Smooth muscle cell (in vitro differentiated cells): Measurements from ENCODE around the gene TMEM30A. TPM values are rescaled to one million over a fixed set of nuclear protein-coding genes. Genes with fewer than 3 reads are reported as not detected.

ENCODE experiments used
- DNase-seq: peaks from one replicate; lab custom pipeline; 2025; ENCODE audit not compliant: unreplicated experiment; lab: John Stamatoyannopoulos, UW
- H2AFZ ChIP-seq: fragments of 200-600 bp; sonication (generic); 2 replicates; pipeline ENCODE4 v1.6.0; 2016; ENCODE audit warnings: antibody characterized with exemption, low read depth, mild to moderate bottlenecking
- H3F3A ChIP-seq: fragments of 200-600 bp; sonication (generic); 2 replicates; pipeline ENCODE4 v1.6.0; 2017; ENCODE audit warnings: antibody characterized with exemption, low read depth
- H3K27ac ChIP-seq: fragments of 200-600 bp; sonication (generic); 2 replicates; pipeline ENCODE4 v1.5.1; 2016; ENCODE audit warnings: low read depth, mild to moderate bottlenecking
- H3K27me3 ChIP-seq: fragments of 200-600 bp; sonication (generic); 2 replicates; pipeline ENCODE4 v1.6.1; 2016; ENCODE audit warnings: low read depth, mild to moderate bottlenecking
- H3K36me3 ChIP-seq: fragments of 200-600 bp; sonication (generic); 2 replicates; pipeline ENCODE4 v1.5.1; 2016; ENCODE audit warnings: low read depth
- H3K4me1 ChIP-seq: fragments of 200-600 bp; sonication (generic); 2 replicates; pipeline ENCODE4 v1.5.1; 2016; ENCODE audit warnings: low read depth
- H3K4me2 ChIP-seq: fragments of 200-600 bp; sonication (generic); 2 replicates; pipeline ENCODE4 v1.6.0; 2016; ENCODE audit warnings: mild to moderate bottlenecking
- H3K4me3 ChIP-seq: fragments of 200-600 bp; sonication (generic); 2 replicates; pipeline ENCODE4 v1.5.1; 2016; ENCODE audit warnings: mild to moderate bottlenecking
- H3K79me2 ChIP-seq: fragments of 200-600 bp; sonication (generic); 2 replicates; pipeline ENCODE4 v1.6.0; 2016; ENCODE audit warnings: low read depth, mild to moderate bottlenecking
- H3K9ac ChIP-seq: fragments of 200-600 bp; sonication (generic); 2 replicates; pipeline ENCODE4 v1.6.0; 2016; ENCODE audit warnings: low read depth
- H3K9me3 ChIP-seq: fragments of 200-600 bp; sonication (generic); replicated peaks from 2 replicates; pipeline ENCODE4 v1.5.1; 2016; ENCODE audit warnings: low read depth
- H4K20me1 ChIP-seq: fragments of 200-600 bp; sonication (generic); 2 replicates; pipeline ENCODE4 v1.6.0; 2016; ENCODE audit warnings: low read depth
- WGBS: methylation state at CpG from one replicate; pipeline ENCODE4 v1.1.7; 2016; ENCODE audit warnings: low lambda C conversion rate; 5-methylcytosine and 5-hydroxymethylcytosine counted together
- polyA plus RNA-seq: library from polyadenylated mRNA; unstranded; fragments of >200 nt; fragmentation: Nextera tagmentation; extraction: Ambion mirVana; gene quantifications from 2 replicates; pipeline ENCODE4 v1.2.1, GENCODE V29; 2016
- total RNA-seq: library from RNA; depleted of rRNA; stranded (reverse); fragments of >200 nt; gene quantifications from 2 replicates; pipeline ENCODE4 v1.2.3, GENCODE V29; 2014
- TF ChIP-seq, protein P1 (sequence below): fragments of 200-600 bp; sonication (generic); IDR thresholded peaks from 2 replicates; pipeline ENCODE4 v1.5.1; 2017; ENCODE audit warnings: borderline replicate concordance, mild to moderate bottlenecking, antibody characterized with exemption; ENCODE audit not compliant: insufficient read depth, poor library complexity, severe bottlenecking

TMEM30A gene
- total and polyA plus RNA-seq, 2 experiments from 2014 or later = 110 to 230 TPM

DNA sequence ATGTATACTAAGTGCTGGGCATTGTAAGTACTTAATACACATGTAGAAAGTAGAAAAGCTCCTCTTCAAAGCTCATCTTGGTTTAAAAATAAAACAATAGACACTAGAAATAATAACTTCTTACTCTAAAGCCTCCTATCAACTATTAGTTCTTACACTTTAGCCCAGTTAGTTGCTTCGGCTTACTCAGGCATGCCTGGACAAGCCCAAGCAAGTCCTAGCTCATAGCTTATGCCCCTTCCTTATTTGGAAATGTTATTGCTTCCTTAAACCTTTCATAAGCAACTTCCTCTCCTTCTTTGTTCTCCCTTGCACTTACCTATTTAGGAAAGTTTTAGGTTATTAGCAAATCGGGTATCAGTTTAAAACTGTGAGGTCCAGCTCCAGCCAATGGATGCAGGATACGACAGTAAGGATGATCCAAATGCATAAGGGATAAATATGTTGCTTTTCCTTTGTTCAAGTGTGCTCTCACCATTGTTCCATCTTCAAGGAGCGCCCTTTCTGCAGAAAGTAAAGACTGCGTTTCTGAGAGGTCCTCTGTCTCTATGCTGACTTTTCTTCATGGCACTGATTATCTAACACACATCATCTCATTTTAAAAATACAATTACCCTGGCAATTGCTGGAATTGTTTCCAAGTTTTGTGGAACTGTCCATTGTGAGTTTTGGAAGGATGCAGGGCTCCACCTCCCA lies 12.3 kb downstream of the TMEM30A start:
- 81% methylated on average over 5 of the region's 5 CpGs for WGBS
- Histone ChIP-seq H3K27ac (peak overlapping the region; percentile 99), H4K20me1 (peaks cover 3% of the 10 kb centered on the region), H3K4me1 (peaks cover 49% of the 10 kb centered on the region), H3K4me3 (no peak overlapping the region), H3K27me3 (no peaks in the 10 kb centered on the region), H3K79me2 (peaks cover 91% of the 10 kb centered on the region), H3K4me2 (peak overlapping the region; percentile 69), H3K36me3 (peaks cover 4% of the 10 kb centered on the region), H3K9me3 (no peaks in the 10 kb centered on the region), H3F3A (peaks cover 32% of the 10 kb centered on the region), H3K9ac (peak overlapping the region; percentile 95), H2AFZ (no peak overlapping the region)
- no peak for DNase-seq
- TF ChIP-seq, protein P1, sequence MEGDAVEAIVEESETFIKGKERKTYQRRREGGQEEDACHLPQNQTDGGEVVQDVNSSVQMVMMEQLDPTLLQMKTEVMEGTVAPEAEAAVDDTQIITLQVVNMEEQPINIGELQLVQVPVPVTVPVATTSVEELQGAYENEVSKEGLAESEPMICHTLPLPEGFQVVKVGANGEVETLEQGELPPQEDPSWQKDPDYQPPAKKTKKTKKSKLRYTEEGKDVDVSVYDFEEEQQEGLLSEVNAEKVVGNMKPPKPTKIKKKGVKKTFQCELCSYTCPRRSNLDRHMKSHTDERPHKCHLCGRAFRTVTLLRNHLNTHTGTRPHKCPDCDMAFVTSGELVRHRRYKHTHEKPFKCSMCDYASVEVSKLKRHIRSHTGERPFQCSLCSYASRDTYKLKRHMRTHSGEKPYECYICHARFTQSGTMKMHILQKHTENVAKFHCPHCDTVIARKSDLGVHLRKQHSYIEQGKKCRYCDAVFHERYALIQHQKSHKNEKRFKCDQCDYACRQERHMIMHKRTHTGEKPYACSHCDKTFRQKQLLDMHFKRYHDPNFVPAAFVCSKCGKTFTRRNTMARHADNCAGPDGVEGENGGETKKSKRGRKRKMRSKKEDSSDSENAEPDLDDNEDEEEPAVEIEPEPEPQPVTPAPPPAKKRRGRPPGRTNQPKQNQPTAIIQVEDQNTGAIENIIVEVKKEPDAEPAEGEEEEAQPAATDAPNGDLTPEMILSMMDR = no peak

DNA sequence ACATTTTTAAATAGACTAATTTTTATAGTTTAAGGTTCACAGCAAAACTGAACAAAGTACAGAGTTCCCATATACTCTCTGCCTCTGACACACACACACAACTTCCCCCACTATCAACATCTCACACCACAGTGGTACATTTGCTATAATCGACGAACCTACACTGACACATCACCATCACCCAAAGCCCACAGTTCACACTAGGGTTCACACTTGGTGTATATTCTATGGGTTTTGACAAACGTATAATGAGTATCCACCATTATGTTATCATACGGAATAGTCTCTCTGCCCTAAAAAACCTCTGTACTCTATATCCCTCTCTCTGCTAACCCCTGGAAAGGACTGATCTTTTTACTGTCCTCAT lies 15.6 kb downstream of the TMEM30A start:
- Histone ChIP-seq H3K4me1 (peaks cover 41% of the 10 kb centered on the region), H4K20me1 (peaks cover 34% of the 10 kb centered on the region), H3K27ac (peak overlapping the region; percentile 11), H3K9me3 (no peaks in the 10 kb centered on the region), H3F3A (peaks cover 15% of the 10 kb centered on the region), H3K4me3 (no peak overlapping the region), H3K4me2 (no peak overlapping the region), H2AFZ (no peak overlapping the region), H3K79me2 (peaks cover 97% of the 10 kb centered on the region), H3K9ac (no peak overlapping the region), H3K36me3 (peaks cover 4% of the 10 kb centered on the region), H3K27me3 (no peaks in the 10 kb centered on the region)
- no peak for DNase-seq
- 96% methylated on average over 4 of the region's 4 CpGs for WGBS
- TF ChIP-seq, protein P1 = no peak

DNA sequence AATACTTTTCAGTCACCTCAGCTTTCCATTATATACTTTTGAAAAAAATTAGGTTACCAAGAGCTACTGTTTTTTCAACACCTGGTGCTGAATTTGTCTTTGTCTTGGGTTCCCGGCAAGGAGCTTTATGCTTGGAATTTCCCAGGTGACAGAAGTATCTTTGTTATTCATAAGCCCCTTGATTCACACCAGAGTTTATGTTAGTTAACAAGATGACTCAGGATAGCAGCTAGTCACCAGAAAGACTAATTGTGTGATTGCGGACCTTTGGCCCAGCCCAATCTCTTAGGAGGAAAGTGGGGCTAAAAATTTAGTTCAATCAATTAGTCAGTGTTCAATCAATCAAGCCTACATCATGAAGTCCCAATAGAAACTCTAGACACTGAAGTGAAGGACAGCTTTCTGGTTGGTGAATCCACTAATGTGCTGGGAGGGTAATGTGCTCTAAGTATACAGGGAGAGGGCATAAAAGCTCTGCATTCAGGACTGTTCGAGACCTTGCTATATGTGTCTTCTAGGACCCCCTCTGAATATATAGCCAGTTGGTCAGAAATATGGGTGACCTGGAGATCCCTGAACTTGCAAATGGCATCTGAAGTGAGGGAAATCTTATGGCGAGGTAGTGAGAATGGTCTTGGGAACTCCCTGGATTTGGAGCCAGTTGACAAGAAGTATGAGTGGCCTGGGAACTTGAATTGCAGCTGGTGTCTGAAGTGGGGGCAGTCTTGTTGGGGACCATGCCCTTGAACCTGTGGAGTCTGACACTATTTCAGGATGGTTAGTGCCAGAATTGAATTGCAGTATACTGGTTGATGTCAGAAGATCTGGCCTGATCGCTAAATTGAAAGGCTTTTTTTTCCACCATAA lies 16.2 kb downstream of the TMEM30A start:
- peak overlapping the region; percentile 50 for H3K4me2 ChIP-seq
- H3K36me3 ChIP-seq = peaks cover 4% of the 10 kb centered on the region
- H3K27ac ChIP-seq = peak overlapping the region; percentile 60
- H3K4me1 ChIP-seq = peaks cover 35% of the 10 kb centered on the region
- no peak overlapping the region for H3K4me3 ChIP-seq
- no peak overlapping the region for H2AFZ ChIP-seq
- peaks cover 97% of the 10 kb centered on the region for H3K79me2 ChIP-seq
- H4K20me1 ChIP-seq = peaks cover 40% of the 10 kb centered on the region
- TF ChIP-seq, protein P1 = no peak
- no peaks in the 10 kb centered on the region for H3K27me3 ChIP-seq
- DNase-seq = no peak
- peaks cover 15% of the 10 kb centered on the region for H3F3A ChIP-seq
- WGBS = 66% methylated on average over 5 of the region's 5 CpGs
- no peak overlapping the region for H3K9ac ChIP-seq
- H3K9me3 ChIP-seq = no peaks in the 10 kb centered on the region
